ENCODE results near the gene CNGB1.

The CNGB1 gene

DNA sequence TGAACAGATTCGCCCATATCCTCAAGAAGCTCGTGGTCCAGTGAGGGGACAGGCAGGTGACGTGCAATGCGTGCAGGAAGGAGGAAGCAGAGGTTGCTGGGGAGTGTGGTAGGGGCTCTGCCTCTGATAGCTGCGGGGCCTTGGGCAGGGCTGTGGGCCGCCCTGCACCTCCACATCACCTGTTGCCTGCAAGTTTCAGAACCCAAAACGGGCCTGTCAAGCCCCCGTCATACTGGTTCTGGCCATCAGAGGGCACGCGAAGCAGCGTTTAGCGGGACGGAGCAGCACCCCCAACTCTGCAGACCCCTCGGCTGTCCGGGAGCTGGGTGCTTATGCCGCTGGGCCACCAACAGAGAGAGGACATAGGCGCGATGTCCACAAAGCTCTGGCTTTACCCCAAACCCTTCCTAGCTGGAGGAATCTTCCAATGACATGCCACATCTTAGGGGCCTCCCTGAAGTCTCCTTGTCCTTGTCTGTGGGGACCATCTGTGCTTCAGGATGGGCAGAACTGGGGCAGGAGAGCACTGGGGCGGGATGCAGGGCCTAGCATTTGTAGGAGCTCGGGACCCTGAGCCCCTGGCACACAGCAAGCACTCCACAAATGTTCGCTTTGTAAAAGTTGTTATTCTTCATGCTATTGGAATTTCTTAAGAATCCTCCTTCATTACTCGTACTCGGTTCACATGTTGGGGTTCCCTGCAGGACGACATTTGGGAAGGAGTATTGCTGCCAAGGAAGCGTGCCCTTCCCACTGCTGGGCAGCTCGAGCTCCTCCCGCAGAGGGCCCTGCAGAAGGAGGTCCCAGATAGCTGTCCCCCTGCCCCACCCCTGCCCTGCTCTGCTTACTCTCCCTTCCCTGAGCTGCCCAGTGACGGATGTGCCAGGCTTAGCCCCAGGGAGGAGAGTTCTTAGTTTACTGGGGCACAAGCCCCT is 64.3 kb downstream of the CNGB1 start:
- in situ Hi-C loops (cut with HindIII; ENCODE audit: low sequenced_read_pairs), result no loop called here
- no peak overlapping the region for H3K4me3 ChIP-seq (ENCODE audit: low read depth, low read length)
- TF ChIP-seq, protein P1, sequence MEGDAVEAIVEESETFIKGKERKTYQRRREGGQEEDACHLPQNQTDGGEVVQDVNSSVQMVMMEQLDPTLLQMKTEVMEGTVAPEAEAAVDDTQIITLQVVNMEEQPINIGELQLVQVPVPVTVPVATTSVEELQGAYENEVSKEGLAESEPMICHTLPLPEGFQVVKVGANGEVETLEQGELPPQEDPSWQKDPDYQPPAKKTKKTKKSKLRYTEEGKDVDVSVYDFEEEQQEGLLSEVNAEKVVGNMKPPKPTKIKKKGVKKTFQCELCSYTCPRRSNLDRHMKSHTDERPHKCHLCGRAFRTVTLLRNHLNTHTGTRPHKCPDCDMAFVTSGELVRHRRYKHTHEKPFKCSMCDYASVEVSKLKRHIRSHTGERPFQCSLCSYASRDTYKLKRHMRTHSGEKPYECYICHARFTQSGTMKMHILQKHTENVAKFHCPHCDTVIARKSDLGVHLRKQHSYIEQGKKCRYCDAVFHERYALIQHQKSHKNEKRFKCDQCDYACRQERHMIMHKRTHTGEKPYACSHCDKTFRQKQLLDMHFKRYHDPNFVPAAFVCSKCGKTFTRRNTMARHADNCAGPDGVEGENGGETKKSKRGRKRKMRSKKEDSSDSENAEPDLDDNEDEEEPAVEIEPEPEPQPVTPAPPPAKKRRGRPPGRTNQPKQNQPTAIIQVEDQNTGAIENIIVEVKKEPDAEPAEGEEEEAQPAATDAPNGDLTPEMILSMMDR (IDR thresholded peaks at IDR 0.05; ENCODE audit: low read depth, low read length), result peak; percentile 72
- no peak for DNase-seq (ENCODE audit: low read depth, low spot score)

DNA sequence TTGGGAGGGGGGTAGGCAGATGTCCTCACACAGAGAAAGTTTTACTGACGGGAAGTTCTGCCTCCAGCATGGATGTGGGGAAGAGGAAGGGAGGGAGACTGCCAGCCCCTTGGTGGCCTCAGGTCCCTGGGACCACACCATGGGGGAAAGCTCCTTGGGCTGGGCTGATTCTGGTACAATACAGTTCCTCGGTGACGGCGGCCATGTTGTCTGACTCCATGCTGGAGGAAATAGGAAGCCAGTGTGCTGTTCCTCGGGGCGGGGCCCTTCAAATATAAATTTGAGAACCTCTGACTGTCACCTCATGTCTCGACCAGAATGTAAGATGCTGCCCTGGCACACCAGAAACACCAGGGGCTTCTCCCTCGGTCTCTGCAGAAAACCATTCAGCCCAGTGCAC is 66.8 kb downstream of the CNGB1 start:
- in situ Hi-C loops (cut with HindIII; ENCODE audit: low sequenced_read_pairs), result no loop called here
- no peak overlapping the region for H3K4me3 ChIP-seq (ENCODE audit: low read depth, low read length)
- no peak for DNase-seq (ENCODE audit: low read depth, low spot score)
- TF ChIP-seq, protein P1 (IDR thresholded peaks at IDR 0.05; ENCODE audit: low read depth, low read length), result no peak

DNA sequence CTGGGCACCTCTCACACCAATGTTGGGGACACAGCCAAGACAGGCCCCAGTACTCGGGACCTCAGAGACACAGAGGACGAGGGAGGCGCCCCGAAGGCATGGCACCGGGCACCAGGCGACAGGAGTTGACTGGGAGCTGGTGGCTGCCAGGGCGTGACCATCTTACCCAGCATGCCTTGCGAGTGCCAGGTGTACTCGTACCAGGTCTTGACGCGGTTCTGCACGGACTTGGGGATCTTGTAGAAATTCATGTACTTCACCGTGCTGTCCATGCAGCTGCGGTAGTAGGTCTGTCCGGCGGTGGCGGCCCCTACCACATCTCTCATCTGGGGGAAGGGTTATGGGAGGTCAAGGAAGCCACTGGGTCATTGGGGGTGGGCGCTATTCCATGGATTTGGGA is 67.3 kb downstream of the CNGB1 start:
- in situ Hi-C loops (cut with HindIII; ENCODE audit: low sequenced_read_pairs), result no loop called here
- no peak overlapping the region for H3K4me3 ChIP-seq (ENCODE audit: low read depth, low read length)
- DNase-seq (ENCODE audit: low read depth, low spot score), result no peak
- TF ChIP-seq, protein P1 (IDR thresholded peaks at IDR 0.05; ENCODE audit: low read depth, low read length), result no peak

DNA sequence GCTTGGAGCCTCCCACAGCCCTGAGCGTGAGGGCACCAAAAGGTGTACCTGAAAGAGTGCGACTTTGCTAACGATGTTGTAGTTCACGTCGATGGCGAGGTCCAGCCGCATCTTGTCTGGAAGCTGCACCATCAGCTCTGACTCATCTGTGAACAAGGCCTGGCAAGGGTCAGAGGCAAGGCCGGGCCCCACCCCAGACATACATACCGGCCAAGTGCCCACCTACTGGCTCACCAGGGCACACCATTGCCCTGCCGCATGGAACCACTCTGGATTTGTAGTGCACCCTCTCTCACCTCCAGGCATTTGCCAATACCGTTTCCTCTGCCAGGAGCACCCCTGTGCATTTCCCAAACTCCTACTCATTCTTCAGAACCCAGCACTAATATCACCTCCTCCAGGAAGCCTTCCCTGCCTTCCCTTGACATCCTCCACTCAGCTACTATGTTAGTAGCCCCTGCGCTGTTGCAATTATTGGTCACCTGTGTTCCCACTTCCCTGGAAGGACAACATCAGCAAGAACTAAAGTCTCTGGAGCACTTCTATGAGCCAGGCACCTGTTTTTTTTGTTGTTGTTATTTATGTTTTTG is 69.4 kb downstream of the CNGB1 start:
- TF ChIP-seq, protein P1 (IDR thresholded peaks at IDR 0.05; ENCODE audit: low read depth, low read length), result no peak
- no peak overlapping the region for H3K4me3 ChIP-seq (ENCODE audit: low read depth, low read length)
- in situ Hi-C loops (cut with HindIII; ENCODE audit: low sequenced_read_pairs), result no loop called here
- no peak for DNase-seq (ENCODE audit: low read depth, low spot score)

DNA sequence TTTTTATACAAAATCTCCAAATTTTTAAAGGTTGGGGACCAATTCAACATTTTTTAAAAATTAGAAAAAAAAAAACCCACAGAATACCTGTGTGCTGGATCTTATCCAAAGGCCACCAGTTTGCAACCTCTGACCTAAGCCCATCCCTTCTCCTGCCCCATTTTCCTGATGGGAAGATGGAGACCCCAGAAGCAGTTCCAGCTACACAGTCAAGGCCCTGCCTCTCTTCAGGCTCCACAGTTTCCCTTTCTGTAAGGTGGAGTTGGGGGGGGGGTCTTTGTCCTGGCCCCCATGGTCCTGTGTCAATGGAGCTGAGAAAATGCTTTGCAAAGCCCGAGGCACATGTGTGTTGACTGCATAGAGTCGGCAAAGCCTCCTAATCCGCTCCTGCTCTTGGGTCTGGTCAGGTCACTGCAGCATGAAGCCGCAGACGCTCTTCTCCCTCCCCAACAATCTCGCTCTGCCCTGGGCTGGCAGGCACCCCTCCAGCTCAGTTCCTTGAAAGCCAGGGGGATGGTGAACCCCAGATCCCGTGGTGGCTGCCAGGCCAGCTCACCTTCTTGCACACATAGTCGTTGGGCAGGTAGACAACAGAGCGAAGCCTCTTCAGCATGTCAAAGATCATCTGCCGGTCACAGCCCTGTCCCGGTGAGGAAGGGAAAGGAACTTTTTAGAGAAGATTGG is 70.0 kb downstream of the CNGB1 start:
- TF ChIP-seq, protein P1 (IDR thresholded peaks at IDR 0.05; ENCODE audit: low read depth, low read length), result no peak
- no peak overlapping the region for H3K4me3 ChIP-seq (ENCODE audit: low read depth, low read length)
- no peak for DNase-seq (ENCODE audit: low read depth, low spot score)
- in situ Hi-C loops (cut with HindIII; ENCODE audit: low sequenced_read_pairs), result no loop called here

DNA sequence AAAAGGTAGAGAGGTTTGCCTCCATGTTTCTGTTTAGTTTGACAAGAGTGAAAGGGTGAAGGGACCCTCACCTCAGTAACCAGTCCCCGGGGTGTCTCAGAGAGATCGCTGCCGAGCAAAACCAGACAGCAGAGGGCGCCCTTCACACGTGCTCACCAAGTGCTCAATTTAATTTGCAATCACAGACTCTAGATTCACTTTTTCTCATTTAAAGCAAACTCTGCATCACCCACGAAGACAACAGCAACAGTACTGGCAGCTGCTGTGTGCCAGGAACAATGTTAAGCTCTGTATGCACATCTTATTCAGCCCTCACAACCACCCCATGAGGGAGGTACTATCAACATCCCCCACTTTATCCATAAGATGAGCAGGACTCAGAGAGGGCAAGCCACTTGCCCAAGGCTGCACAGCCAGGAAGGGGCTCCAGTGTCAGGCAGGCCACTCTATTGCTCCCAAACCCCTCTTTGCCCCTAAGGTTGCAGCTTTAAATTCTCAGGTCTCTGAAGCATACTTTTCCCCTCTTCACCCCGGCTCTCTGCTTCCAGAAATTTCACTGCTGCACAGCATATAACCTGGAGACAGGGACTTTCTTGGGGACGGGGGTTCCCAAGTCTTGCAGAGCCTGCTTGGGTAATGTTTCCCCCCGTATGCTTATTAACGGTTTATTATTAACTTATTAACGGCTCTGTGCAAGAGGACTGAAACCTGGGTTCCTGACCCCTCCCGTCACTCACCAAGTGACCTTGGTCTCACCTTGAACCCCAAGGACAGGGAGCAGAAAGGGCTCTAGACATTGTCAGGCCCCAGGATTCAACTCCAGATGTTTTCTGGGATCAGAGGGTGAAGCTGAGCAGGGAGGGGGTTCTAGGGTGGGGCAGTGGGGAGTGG is 70.9 kb downstream of the CNGB1 start:
- DNase-seq (ENCODE audit: low read depth, low spot score), result peak; percentile 62
- TF ChIP-seq, protein P1 (IDR thresholded peaks at IDR 0.05; ENCODE audit: low read depth, low read length), result peak; percentile 88
- in situ Hi-C loops (cut with HindIII; ENCODE audit: low sequenced_read_pairs), result no loop called here
- H3K4me3 ChIP-seq (ENCODE audit: low read depth, low read length), result no peak overlapping the region
